Smooth muscle cell (in vitro differentiated cells): Measurements from ENCODE around the gene FAM149A. TPM values are rescaled to one million over a fixed set of nuclear protein-coding genes. Genes with fewer than 3 reads are reported as not detected.
A peak's percentile ranks its signal among the peaks of the same experiment; 100 is the strongest.

Experiments
- DNase-seq: peaks from one replicate; lab custom pipeline; 2025; ENCODE audit not compliant: unreplicated experiment; lab: John Stamatoyannopoulos, UW
- H2AFZ ChIP-seq: fragments of 200-600 bp; sonication (generic); 2 replicates; pipeline ENCODE4 v1.6.0; 2016; ENCODE audit warnings: antibody characterized with exemption, low read depth, mild to moderate bottlenecking
- H3F3A ChIP-seq: fragments of 200-600 bp; sonication (generic); 2 replicates; pipeline ENCODE4 v1.6.0; 2017; ENCODE audit warnings: antibody characterized with exemption, low read depth
- H3K27ac ChIP-seq: fragments of 200-600 bp; sonication (generic); 2 replicates; pipeline ENCODE4 v1.5.1; 2016; ENCODE audit warnings: low read depth, mild to moderate bottlenecking
- H3K27me3 ChIP-seq: fragments of 200-600 bp; sonication (generic); 2 replicates; pipeline ENCODE4 v1.6.1; 2016; ENCODE audit warnings: low read depth, mild to moderate bottlenecking
- H3K36me3 ChIP-seq: fragments of 200-600 bp; sonication (generic); 2 replicates; pipeline ENCODE4 v1.5.1; 2016; ENCODE audit warnings: low read depth
- H3K4me1 ChIP-seq: fragments of 200-600 bp; sonication (generic); 2 replicates; pipeline ENCODE4 v1.5.1; 2016; ENCODE audit warnings: low read depth
- H3K4me2 ChIP-seq: fragments of 200-600 bp; sonication (generic); 2 replicates; pipeline ENCODE4 v1.6.0; 2016; ENCODE audit warnings: mild to moderate bottlenecking
- H3K4me3 ChIP-seq: fragments of 200-600 bp; sonication (generic); 2 replicates; pipeline ENCODE4 v1.5.1; 2016; ENCODE audit warnings: mild to moderate bottlenecking
- H3K79me2 ChIP-seq: fragments of 200-600 bp; sonication (generic); 2 replicates; pipeline ENCODE4 v1.6.0; 2016; ENCODE audit warnings: low read depth, mild to moderate bottlenecking
- H3K9ac ChIP-seq: fragments of 200-600 bp; sonication (generic); 2 replicates; pipeline ENCODE4 v1.6.0; 2016; ENCODE audit warnings: low read depth
- H3K9me3 ChIP-seq: fragments of 200-600 bp; sonication (generic); replicated peaks from 2 replicates; pipeline ENCODE4 v1.5.1; 2016; ENCODE audit warnings: low read depth
- H4K20me1 ChIP-seq: fragments of 200-600 bp; sonication (generic); 2 replicates; pipeline ENCODE4 v1.6.0; 2016; ENCODE audit warnings: low read depth
- WGBS: methylation state at CpG from one replicate; pipeline ENCODE4 v1.1.7; 2016; ENCODE audit warnings: low lambda C conversion rate; 5-methylcytosine and 5-hydroxymethylcytosine counted together
- polyA plus RNA-seq: library from polyadenylated mRNA; unstranded; fragments of >200 nt; fragmentation: Nextera tagmentation; extraction: Ambion mirVana; gene quantifications from 2 replicates; pipeline ENCODE4 v1.2.1, GENCODE V29; 2016
- total RNA-seq: library from RNA; depleted of rRNA; stranded (reverse); fragments of >200 nt; gene quantifications from 2 replicates; pipeline ENCODE4 v1.2.3, GENCODE V29; 2014
- TF ChIP-seq, protein P1 (sequence below): fragments of 200-600 bp; sonication (generic); IDR thresholded peaks from 2 replicates; pipeline ENCODE4 v1.5.1; 2017; ENCODE audit warnings: borderline replicate concordance, mild to moderate bottlenecking, antibody characterized with exemption; ENCODE audit not compliant: insufficient read depth, poor library complexity, severe bottlenecking

FAM149A gene
- total and polyA plus RNA-seq, 2 experiments from 2014 or later, result 0.55 to 5.8 TPM

DNA sequence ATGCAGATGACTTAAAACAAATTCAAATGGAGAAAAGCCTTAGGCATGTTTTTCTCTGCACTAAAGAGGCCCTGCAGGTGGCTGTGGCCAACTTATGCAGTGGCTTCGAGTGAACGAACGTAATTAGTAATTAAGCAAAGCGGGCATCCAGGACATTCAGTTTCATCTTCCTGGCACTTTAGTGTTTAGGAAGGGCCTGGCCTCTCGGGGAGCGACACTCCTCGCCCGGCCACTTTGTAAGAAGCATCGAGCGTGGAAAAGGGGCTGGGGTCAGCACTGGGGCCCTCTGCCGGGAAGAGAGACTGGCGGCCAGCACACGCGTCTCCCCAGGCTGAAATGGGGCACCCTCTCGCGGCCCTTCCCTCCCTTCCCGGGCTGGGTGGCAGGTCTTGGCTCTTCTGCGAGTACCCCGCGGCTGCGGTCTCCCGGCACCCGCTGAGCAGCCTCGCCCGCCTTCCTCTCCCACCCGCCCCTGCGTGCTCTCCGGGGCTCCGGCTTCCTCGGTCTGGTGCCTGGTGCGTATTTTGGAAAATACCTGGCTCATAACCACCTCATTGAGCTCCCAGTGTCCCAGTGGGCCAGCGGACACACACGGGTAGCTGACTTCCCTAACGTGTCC lies 86.2 kb downstream of the FAM149A start:
- Histone ChIP-seq H3K4me3 (peak overlapping the region; percentile 99), H4K20me1 (no peaks in the 10 kb centered on the region), H3K36me3 (no peaks in the 10 kb centered on the region), H3K79me2 (no peaks in the 10 kb centered on the region), H3K27me3 (no peaks in the 10 kb centered on the region), H2AFZ (peak overlapping the region; percentile 100), H3K9me3 (no peaks in the 10 kb centered on the region), H3K4me1 (peaks cover 11% of the 10 kb centered on the region), H3K4me2 (peak overlapping the region; percentile 95), H3K27ac (peak overlapping the region; percentile 50), H3F3A (peaks cover 11% of the 10 kb centered on the region), H3K9ac (peak overlapping the region; percentile 62)
- DNase-seq, result peak; percentile 60
- 2% methylated on average over 32 of the region's 34 CpGs for WGBS
- TF ChIP-seq, protein P1, sequence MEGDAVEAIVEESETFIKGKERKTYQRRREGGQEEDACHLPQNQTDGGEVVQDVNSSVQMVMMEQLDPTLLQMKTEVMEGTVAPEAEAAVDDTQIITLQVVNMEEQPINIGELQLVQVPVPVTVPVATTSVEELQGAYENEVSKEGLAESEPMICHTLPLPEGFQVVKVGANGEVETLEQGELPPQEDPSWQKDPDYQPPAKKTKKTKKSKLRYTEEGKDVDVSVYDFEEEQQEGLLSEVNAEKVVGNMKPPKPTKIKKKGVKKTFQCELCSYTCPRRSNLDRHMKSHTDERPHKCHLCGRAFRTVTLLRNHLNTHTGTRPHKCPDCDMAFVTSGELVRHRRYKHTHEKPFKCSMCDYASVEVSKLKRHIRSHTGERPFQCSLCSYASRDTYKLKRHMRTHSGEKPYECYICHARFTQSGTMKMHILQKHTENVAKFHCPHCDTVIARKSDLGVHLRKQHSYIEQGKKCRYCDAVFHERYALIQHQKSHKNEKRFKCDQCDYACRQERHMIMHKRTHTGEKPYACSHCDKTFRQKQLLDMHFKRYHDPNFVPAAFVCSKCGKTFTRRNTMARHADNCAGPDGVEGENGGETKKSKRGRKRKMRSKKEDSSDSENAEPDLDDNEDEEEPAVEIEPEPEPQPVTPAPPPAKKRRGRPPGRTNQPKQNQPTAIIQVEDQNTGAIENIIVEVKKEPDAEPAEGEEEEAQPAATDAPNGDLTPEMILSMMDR, result no peak

DNA sequence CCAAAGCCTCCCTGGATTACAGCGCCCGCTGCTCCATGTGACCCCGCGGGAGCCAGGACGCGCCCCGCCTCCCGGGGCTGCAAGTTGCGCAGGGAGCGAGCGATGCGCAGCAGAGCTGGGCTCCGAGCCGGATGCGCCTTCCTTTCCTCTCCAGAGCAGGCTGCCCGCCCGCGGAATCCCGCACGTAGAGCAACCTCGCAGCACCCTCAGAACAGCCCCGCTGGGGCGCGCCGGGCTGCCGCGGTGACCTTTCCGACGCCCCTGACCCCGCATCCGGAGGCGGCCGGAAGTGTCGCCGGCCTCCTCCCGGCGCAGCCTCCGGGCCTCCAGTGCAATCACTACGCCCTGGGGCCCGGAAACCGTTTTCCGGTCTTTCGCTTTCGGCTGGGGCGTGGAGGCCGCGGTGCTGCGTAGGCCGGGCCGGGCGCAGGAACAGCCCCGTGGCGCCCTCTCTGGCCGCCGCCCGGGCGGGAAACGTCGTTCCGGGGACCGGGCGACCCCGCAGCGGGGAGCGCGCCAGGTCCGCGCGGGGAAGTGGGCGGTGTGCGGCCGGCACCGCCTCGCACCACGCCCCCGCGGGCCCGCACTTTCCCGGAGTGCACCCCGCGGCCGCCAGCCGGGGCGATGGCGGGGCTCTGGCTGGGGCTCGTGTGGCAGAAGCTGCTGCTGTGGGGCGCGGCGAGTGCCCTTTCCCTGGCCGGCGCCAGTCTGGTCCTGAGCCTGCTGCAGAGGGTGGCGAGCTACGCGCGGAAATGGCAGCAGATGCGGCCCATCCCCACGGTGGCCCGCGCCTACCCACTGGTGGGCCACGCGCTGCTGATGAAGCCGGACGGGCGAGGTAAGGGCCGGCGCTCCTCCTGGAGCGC lies 86.9 kb downstream of the FAM149A start, which contains the start of gene CYP4V2:
Gene CYP4V2, plus strand, starts transcription at position 368 of the 866 bp plus-strand sequence. Its CDS starts 257 bp downstream, at position 625.
- TF ChIP-seq, protein P1, result peak; percentile 33
- peak; percentile 65 for DNase-seq
- under 1% methylated on average over 85 of the region's 107 CpGs for WGBS

DNA sequence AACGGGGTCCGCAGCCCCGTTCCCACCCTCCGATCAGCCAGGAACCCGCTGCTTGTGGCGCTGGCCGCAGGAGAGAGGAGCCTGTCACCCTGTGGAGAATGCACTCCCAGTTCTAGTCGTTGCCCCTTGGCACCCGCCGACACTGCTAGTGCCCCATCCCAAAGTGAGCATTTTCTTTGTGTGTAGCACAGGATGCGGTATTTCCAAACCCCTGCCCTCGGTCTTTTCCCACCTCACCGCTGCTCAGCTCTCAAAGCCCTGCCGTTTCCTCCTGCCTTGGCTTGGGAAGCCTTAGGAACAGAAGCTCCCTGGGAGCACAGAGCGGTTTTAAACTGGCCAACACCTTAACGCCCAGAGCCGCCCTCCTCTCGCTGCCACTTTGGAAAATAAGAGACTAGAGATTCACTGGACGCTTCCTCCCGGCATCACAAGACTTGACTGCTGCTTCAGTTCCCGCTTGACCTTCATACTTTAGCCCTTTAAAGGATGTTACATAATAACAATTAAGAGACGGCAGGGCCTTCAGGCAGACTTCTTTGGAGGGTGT lies 87.6 kb downstream of the FAM149A start:
- peak overlapping the region; percentile 100 for H2AFZ ChIP-seq
- no peak for DNase-seq
- no peaks in the 10 kb centered on the region for H3K36me3 ChIP-seq
- peaks cover 11% of the 10 kb centered on the region for H3K4me1 ChIP-seq
- H3K4me3 ChIP-seq, result peak overlapping the region; percentile 99
- peak overlapping the region; percentile 10 for H3K27ac ChIP-seq
- WGBS, result 2% methylated on average over 22 of the region's 22 CpGs
- peak overlapping the region; percentile 95 for H3K4me2 ChIP-seq
- H3K79me2 ChIP-seq, result no peaks in the 10 kb centered on the region
- peaks cover 11% of the 10 kb centered on the region for H3F3A ChIP-seq
- peak overlapping the region; percentile 17 for H3K9ac ChIP-seq
- H3K27me3 ChIP-seq, result no peaks in the 10 kb centered on the region
- TF ChIP-seq, protein P1, result no peak
- H3K9me3 ChIP-seq, result no peaks in the 10 kb centered on the region
- no peaks in the 10 kb centered on the region for H4K20me1 ChIP-seq

More for the DNA sequence above, 86.9 kb downstream of the FAM149A start, which contains the start of gene CYP4V2:
- H3K4me1 ChIP-seq, result peaks cover 11% of the 10 kb centered on the region
- peaks cover 11% of the 10 kb centered on the region for H3F3A ChIP-seq
- no peaks in the 10 kb centered on the region for H4K20me1 ChIP-seq
- H3K9ac ChIP-seq, result peak within 1 kb of the TSS; percentile 62
- no peaks in the 10 kb centered on the region for H3K9me3 ChIP-seq
- H3K79me2 ChIP-seq, result no peaks in the 10 kb centered on the region
- no peaks in the 10 kb centered on the region for H3K27me3 ChIP-seq
- H3K4me2 ChIP-seq, result peak within 1 kb of the TSS; percentile 95
- peak within 1 kb of the TSS; percentile 50 for H3K27ac ChIP-seq
- peak within 1 kb of the TSS; percentile 99 for H3K4me3 ChIP-seq
- H3K36me3 ChIP-seq, result no peaks in the 10 kb centered on the region
- H2AFZ ChIP-seq, result peak within 1 kb of the TSS; percentile 100
